Germinal center (tissue), 1 donor: ENCODE results near the gene PTGER1.
A peak's percentile ranks its signal among the peaks of the same experiment; 100 is the strongest.

Experiments
- DNase-seq: peaks from one replicate; pipeline ENCODE4 v3.0.0; 2012; ENCODE audit warnings: mixed read lengths, low spot score

The PTGER1 gene

GRCh38 chr19:14441041-14441938 lies 33.9 kb downstream of the PTGER1 start:
- no peak for DNase-seq

DNA sequence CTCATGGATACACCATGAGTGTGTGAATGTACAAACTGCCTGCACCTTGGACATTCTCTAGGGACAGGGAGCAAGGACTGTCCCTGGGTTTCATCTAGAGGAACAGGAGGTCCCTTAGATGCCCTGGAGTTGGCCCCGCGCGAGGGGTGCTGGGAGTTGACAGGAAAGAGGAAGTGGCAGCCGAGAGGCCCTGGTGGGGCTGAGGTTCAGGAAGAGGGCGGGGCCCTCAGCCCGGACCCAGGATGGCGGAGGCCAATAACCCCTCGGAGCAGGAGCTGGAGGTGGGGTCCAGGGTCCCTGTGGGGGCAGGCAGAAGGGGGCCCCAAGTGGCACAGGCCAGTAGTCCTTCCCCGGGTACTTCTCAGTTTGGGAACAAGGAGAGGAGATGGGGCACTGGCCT lies 35.1 kb downstream of the PTGER1 start:
- peak; percentile 80 for DNase-seq

DNA sequence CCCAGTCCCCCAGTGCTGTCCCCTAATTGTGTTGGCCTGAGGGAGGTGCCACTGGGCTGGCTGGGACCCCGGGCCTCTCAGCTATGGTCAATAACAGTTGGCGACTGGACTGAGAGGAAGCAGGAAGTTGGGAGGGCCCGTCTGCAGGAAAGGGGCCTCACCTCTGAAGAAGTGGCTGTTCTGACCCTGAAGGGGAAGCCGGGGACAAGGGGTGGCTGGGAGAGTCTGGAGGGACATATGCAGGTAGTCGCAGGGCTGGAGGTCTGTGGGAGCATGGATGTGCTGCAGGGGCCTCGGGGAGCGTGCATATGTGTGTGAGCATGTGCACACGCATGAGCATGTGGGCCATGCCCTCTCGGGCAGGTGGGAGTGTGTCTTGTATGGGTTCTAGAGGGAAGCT lies 36.1 kb downstream of the PTGER1 start:
- no peak for DNase-seq

- no peak for DNase-seq
These were observed 37.5 kb downstream of the PTGER1 start for GRCh38 chr19:14437578-14438140.

DNA sequence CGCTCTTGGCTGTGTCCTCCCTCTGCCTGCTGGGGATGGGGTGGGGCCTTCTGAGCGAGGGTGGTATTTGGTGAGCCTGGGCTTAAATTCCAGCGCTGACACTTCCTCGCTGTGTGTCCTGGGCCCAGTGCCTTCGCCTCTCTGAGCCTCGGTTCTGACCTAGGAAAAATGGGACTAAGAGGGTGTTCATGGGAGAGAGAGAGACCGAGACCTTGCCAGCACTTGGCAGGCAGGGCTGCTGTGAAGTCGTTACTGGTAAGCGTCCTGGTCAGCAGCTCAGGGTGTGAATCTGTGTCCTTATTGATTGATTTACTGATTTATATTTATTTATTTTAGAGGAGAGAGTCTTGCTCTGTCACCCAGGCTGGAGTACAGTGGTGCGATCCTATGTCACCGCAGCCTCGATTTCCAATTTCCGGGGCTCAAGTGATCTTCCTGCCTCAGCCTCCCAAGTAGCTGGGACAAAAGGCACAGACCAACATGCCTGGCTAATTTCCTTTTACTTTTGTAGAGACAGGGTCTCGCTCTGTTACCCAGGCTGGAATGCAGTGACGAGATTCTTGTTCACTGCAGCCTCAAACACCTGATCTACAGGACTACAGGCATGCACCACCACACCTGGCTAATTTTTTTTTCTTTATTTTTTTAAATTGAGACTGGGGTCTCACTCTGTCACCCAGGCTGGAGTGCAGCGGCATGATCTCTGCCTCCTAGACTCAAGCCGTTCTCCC lies 39.7 kb downstream of the PTGER1 start:
- DNase-seq = no peak

DNA sequence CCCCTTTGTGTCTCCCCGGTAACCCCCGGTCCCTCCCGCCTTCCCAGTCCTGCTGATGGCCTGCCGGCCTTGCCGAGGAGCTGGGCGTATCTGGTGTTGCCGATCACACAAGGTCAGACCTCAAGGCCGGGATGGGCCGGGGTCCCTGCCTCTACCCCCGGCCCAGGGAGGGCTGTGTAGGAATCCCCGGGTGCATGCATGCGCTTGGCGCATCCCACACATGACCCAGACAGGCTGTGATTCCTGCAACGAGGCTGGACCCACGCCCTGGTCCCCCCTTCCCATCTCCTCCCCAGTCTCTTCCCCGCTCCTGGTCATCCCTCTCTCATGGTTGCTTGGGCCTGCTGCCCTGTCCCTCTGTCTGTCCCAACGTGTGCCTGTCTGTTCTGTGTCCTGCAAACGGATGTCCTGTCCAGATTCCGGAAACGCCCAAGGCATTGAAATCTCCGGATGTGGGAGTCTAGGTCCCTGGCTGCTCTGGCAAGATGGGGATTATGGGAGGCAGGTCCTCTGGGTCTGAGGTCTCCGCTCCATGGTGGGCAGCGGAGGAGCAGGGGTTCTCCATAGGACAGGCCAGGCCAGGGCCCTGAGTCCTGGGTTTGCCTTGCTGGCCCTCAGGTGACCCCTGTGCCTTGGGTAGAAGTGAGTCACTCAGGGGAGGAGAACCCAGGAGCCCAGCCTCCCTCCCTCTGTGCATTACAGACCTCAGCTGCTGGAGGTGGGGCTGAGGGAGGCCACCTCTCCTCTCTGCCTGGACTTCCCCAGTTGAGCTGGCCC lies 40.4 kb downstream of the PTGER1 start:
- no peak for DNase-seq

- peak; percentile 45 for DNase-seq
These were observed 41.3 kb downstream of the PTGER1 start for GRCh38 chr19:14433554-14434501.

GRCh38 chr19:14432791-14433553 lies 42.2 kb downstream of the PTGER1 start, which contains the start of gene PKN1:
Gene PKN1, plus strand, starts transcription at chr19:14433306. Its CDS starts 216 bp downstream, at chr19:14433522.
- peak; percentile 79 for DNase-seq

DNA sequence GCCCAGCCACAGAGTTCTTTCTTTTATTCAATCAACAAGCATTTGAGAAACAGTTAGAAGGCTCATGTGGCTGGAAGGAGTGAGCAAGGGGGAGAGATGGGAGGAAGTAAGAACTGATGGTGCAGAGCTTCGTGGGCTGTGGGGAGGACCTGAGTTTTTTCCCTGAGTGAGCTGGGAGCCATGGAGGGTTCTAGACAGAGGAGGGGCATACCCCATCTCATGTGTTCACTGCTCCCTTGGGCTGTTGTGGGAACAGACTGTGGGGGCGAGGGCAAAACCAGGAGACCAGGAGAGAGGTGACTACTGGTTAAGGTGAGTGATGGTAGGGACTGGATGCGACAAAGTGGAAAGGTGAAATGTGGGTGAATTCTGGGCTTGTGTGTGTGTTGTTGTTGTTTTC lies 44.4 kb downstream of the PTGER1 start:
- no peak for DNase-seq

DNA sequence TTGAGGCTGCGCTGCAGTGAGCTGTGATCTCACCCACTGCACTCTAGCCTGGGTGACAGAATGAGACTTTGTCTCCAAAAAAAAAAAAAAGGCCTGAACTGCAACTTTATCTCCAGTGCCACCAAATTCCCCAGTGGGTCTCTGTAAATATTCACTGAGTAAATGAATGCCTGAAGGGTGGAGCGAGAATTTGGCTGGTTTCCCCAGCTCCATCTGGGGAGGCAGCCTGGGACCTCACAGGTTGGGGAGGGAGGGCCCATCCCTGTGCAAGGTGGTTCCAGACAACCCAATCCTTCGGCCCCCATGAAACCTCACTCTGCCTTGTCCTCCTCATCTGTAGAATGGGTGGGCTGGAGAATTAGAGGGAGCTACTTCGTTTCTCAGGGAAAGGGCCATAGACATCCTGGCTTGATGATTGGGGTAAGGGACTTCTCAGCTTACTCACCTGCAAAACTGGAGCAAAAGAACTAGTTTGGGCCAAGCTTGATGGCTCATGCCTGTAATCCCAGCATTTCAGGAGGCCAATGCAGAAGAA lies 46.2 kb downstream of the PTGER1 start:
- no peak for DNase-seq

DNA sequence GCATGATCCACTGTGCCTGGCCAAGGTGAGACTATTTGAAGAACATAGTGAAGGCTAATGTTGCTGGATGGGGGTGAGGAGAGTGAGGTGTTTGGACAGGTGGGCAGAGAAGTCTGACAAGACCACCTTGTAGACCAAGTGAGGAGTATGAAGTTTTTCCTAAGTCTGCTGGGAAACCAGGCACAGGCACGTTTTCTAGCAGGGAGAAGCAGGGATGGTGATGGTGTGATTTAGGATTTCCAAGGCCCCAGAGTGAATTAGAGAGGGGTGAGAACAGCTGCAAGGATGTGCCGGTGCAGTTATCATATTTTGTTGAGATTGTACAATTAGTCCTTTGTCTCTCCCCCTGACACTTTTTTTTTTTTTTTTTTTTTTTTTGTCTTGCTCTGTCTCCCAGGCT lies 47.7 kb downstream of the PTGER1 start:
- DNase-seq = no peak

DNA sequence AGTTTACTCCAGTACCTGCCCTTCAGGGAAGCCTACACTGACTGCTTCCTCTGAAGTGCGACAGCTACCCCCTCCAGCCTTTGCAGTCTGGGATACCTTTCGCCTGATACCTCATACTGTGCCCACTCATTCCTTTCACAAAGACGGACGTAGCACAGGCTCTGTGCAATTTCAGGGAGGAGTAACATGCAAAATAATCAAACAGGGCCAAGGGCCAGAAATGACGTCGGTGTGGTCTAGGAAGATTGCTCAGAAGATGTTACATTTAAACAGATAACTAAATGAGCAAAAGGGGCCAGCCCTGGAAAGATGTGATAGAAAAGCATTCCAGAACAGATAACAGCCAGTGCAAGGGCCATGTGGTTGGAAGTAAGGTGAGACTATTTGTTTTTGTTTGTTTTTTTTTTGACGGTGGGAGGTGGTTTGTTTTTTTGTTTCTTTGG lies 49.4 kb downstream of the PTGER1 start:
- DNase-seq = no peak
